H9 (cell line): ENCODE data around the gene ELF5. TPM values are rescaled to one million over a fixed set of nuclear protein-coding genes. Genes with fewer than 3 reads are reported as not detected.

ENCODE experiments used
- DNase-seq: peaks from one replicate; pipeline ENCODE4 v3.0.0-alpha.2; 2017
- H2AFZ ChIP-seq: one replicate; pipeline ENCODE4 v1.6.1; 2013; ENCODE audit warnings: mild to moderate bottlenecking, low read length, control low read depth, moderate library complexity
- H2AK5ac ChIP-seq: 2 replicates; pipeline ENCODE4 v1.6.1; 2013; ENCODE audit warnings: low read length, control low read depth, mixed read lengths; ENCODE audit not compliant: insufficient read length
- H2BK120ac ChIP-seq: one replicate; pipeline ENCODE4 v1.6.1; 2013; ENCODE audit warnings: low read depth, mild to moderate bottlenecking, low read length, control low read depth, inconsistent platforms; ENCODE audit not compliant: poor library complexity, severe bottlenecking
- H2BK12ac ChIP-seq: 2 replicates; pipeline ENCODE4 v1.6.1; 2013; ENCODE audit warnings: low read length, control low read depth, mixed read lengths, low read depth; ENCODE audit not compliant: insufficient read length
- H2BK15ac ChIP-seq: 2 replicates; pipeline ENCODE4 v1.6.1; 2013; ENCODE audit warnings: low read depth, low read length, control low read depth
- H2BK20ac ChIP-seq: one replicate; pipeline ENCODE4 v1.6.1; 2013; ENCODE audit warnings: low read depth, mild to moderate bottlenecking, low read length, control low read depth, inconsistent platforms; ENCODE audit not compliant: poor library complexity, severe bottlenecking
- H2BK5ac ChIP-seq: 2 replicates; pipeline ENCODE4 v1.6.1; 2013; ENCODE audit warnings: low read length, control low read depth, mixed read lengths; ENCODE audit not compliant: insufficient read length
- H3K14ac ChIP-seq: 2 replicates; pipeline ENCODE4 v1.6.1; 2013; ENCODE audit warnings: low read length, control low read depth; ENCODE audit not compliant: insufficient read depth
- H3K18ac ChIP-seq: 2 replicates; pipeline ENCODE4 v1.6.1; 2013; ENCODE audit warnings: low read depth, mild to moderate bottlenecking, mixed read lengths, low read length, control low read depth; ENCODE audit not compliant: insufficient read length
- H3K23ac ChIP-seq: 2 replicates; pipeline ENCODE4 v1.6.1; 2013; ENCODE audit warnings: low read length, control low read depth, mixed read lengths, low read depth; ENCODE audit not compliant: insufficient read length
- H3K23me2 ChIP-seq: 2 replicates; pipeline ENCODE4 v1.6.1; 2013; ENCODE audit warnings: low read depth, mild to moderate bottlenecking, mixed read lengths, low read length, control low read depth; ENCODE audit not compliant: insufficient read length, poor library complexity, severe bottlenecking
- H3K27ac ChIP-seq: 2 replicates; pipeline ENCODE4 v1.5.1; 2013; ENCODE audit warnings: low read length, control low read depth, mixed read lengths, low read depth; ENCODE audit not compliant: insufficient read length
- H3K27me3 ChIP-seq: 2 replicates; pipeline ENCODE4 v1.6.1; 2013; ENCODE audit warnings: low read length, control low read depth, inconsistent platforms; ENCODE audit not compliant: insufficient read depth
- H3K4ac ChIP-seq: 2 replicates; pipeline ENCODE4 v1.6.1; 2013; ENCODE audit warnings: low read depth, mild to moderate bottlenecking, control low read depth, inconsistent platforms, low read length, moderate library complexity
- H3K4me1 ChIP-seq: 2 replicates; pipeline ENCODE4 v1.6.1; 2013; ENCODE audit warnings: low read length, control low read depth, inconsistent platforms; ENCODE audit not compliant: insufficient read depth
- H3K4me2 ChIP-seq: 2 replicates; pipeline ENCODE4 v1.6.1; 2013; ENCODE audit warnings: low read length, control low read depth, mixed read lengths; ENCODE audit not compliant: insufficient read length, insufficient read depth
- H3K56ac ChIP-seq: 2 replicates; pipeline ENCODE4 v1.6.1; 2013; ENCODE audit warnings: low read depth, mild to moderate bottlenecking, mixed read lengths, low read length, control low read depth; ENCODE audit not compliant: insufficient read length
- H3K79me1 ChIP-seq: 2 replicates; pipeline ENCODE4 v1.6.1; 2013; ENCODE audit warnings: low read depth, mild to moderate bottlenecking, moderate library complexity, low read length, control low read depth, inconsistent platforms; ENCODE audit not compliant: insufficient read depth, poor library complexity, severe bottlenecking
- H3K79me2 ChIP-seq: 2 replicates; pipeline ENCODE4 v1.6.1; 2013; ENCODE audit warnings: low read length, control low read depth, inconsistent platforms; ENCODE audit not compliant: insufficient read depth
- H3K9ac ChIP-seq: 2 replicates; pipeline ENCODE4 v1.6.1; 2013; ENCODE audit warnings: low read length, control low read depth, mixed read lengths; ENCODE audit not compliant: insufficient read length; ENCODE audit errors: extremely low read depth
- H3K9me3 ChIP-seq: one replicate; pipeline ENCODE4 v1.6.1; 2013; ENCODE audit warnings: low read depth, low read length, inconsistent platforms; ENCODE audit not compliant: control insufficient read depth
- H3T11ph ChIP-seq: one replicate; pipeline ENCODE4 v1.6.1; 2013; ENCODE audit warnings: mild to moderate bottlenecking, low read length, control low read depth, inconsistent platforms
- H4K20me1 ChIP-seq: one replicate; pipeline ENCODE4 v1.6.1; 2013; ENCODE audit not compliant: control insufficient read depth, insufficient read length, insufficient read depth
- H4K5ac ChIP-seq: 2 replicates; pipeline ENCODE4 v1.6.1; 2013; ENCODE audit warnings: low read depth, mild to moderate bottlenecking, mixed read lengths, low read length, control low read depth; ENCODE audit not compliant: insufficient read length
- H4K8ac ChIP-seq: replicated peaks from 2 replicates; pipeline ENCODE4 v1.6.1; 2013; ENCODE audit warnings: low read length, control low read depth, mixed read lengths, low read depth; ENCODE audit not compliant: insufficient read length
- H4K91ac ChIP-seq: 2 replicates; pipeline ENCODE4 v1.6.1; 2013; ENCODE audit warnings: low read depth, mild to moderate bottlenecking, moderate library complexity, mixed read lengths, low read length, control low read depth; ENCODE audit not compliant: insufficient read length
- H3K27ac Mint-ChIP-seq, 3 experiments: 2 replicates in 2 of 3; 3 replicates in 1 of 3; pipeline ENCODE4 v1.8.0; 2020 to 2021; ENCODE audit warnings: mixed read lengths in 3 of 3, mild to moderate bottlenecking in 1 of 3, moderate library complexity in 1 of 3
- H3K27me3 Mint-ChIP-seq: 2 replicates; pipeline ENCODE4 v1.8.0; 2021; ENCODE audit warnings: low read depth, mild to moderate bottlenecking, moderate library complexity, mixed read lengths
- H3K36me3 Mint-ChIP-seq, 3 experiments: 2 replicates in 2 of 3; 3 replicates in 1 of 3; pipeline ENCODE4 v1.8.0; 2020 to 2021; ENCODE audit warnings: low read depth in 3 of 3, mixed read lengths in 3 of 3; ENCODE audit not compliant: insufficient read depth in 1 of 3
- H3K4me1 Mint-ChIP-seq, 2 experiments: 2 replicates each; pipeline ENCODE4 v1.8.0; 2020; ENCODE audit warnings: mixed read lengths in 2 of 2
- H3K4me3 Mint-ChIP-seq, 2 experiments: 2 replicates in 1 of 2; 3 replicates in 1 of 2; pipeline ENCODE4 v1.8.0; 2020 to 2021; ENCODE audit warnings: mild to moderate bottlenecking in 2 of 2, mixed read lengths in 2 of 2, moderate library complexity in 1 of 2
- H3K9me3 Mint-ChIP-seq, 2 experiments: 2 replicates in 1 of 2; 3 replicates in 1 of 2; pipeline ENCODE4 v1.8.0; 2020; ENCODE audit warnings: mild to moderate bottlenecking in 2 of 2, mixed read lengths in 2 of 2, moderate library complexity in 1 of 2
- WGBS: extraction: QIAGEN DNeasy Blood & Tissue Kit; methylation state at CpG from one replicate; pipeline ENCODE4 v1.1.7; 2013; ENCODE audit warnings: missing lambda C conversion rate, low lambda C conversion rate, mixed read lengths; ENCODE audit not compliant: insufficient read length; ENCODE audit errors: extremely low coverage; 5-methylcytosine and 5-hydroxymethylcytosine counted together
- total RNA-seq: library from RNA; stranded (reverse); gene quantifications from 2 replicates; pipeline ENCODE4 v1.2.1, GENCODE V29; 2021
- TF ChIP-seq, protein P1 (sequence below): fragments of 200-600 bp; sonication (generic); conservative IDR thresholded peaks from 3 replicates; pipeline ENCODE4 v1.8.0; 2021; ENCODE audit warnings: antibody characterized with exemption, mild to moderate bottlenecking

Gene ELF5
- total RNA-seq, 1 experiment from 2014 or later, result not detected

DNA sequence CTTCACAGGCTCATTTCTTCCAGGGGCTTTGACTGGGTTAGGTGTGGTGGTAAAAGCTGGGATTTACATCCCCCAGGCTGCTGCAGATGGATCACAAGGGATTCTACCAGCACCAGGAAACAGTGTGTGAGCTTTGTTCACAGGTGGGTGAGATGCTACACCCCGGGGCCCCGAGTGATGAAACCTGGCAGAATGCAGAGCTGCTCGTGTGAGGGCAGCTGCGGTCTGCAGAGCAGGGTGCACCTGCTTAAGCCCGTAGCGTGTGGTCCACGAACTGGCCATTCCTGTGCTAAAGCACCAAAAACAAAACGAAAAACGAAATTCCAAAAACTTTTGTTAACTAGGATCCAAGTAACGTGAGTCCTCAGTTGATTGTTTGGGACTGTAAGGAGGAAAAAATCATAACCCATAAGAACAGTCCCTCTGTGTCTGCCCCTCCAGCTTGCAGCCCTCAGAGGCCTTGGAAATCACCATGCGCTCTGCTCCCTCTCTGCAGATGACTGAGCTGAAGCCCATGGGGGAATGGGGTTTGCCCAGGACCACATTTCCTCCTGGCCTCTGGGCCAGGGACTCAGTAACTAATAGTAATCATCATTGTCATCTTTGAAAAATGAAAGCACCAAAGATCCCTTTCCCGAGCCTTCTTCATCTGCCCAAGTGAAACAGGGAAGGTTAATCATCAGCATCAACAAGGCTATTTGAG, 24.6 kb downstream of the ELF5 start:
- H3K56ac ChIP-seq, result no peak overlapping the region
- Mint-ChIP-seq H3K4me1 (peaks cover 4 to 9% of the 10 kb centered on the region in 2 experiments), H3K27ac (no peak overlapping the region), H3K27me3 (peaks cover 4% of the 10 kb centered on the region), H3K9me3 (no peaks in the 10 kb centered on the region), H3K36me3 (no peaks in the 10 kb centered on the region), H3K4me3 (no peak overlapping the region)
- no peak overlapping the region for H3K27ac ChIP-seq
- H3K14ac ChIP-seq, result no peak overlapping the region
- no peak overlapping the region for H3K9ac ChIP-seq
- no peaks in the 10 kb centered on the region for H3K79me1 ChIP-seq
- no peak overlapping the region for H2BK15ac ChIP-seq
- H3K4me2 ChIP-seq, result no peak overlapping the region
- no peak overlapping the region for H3K18ac ChIP-seq
- H3K4ac ChIP-seq, result no peak overlapping the region
- no peak overlapping the region for H2BK5ac ChIP-seq
- H2BK20ac ChIP-seq, result no peak overlapping the region
- no peaks in the 10 kb centered on the region for H4K20me1 ChIP-seq
- H3K79me2 ChIP-seq, result no peaks in the 10 kb centered on the region
- no peak overlapping the region for H2AFZ ChIP-seq
- no CpG with 5 or more reads among the region's 12 CpGs for WGBS
- no peak for DNase-seq
- H3K23me2 ChIP-seq, result no peaks in the 10 kb centered on the region
- H3K9me3 ChIP-seq, result no peaks in the 10 kb centered on the region
- H2BK12ac ChIP-seq, result no peak overlapping the region
- no peak overlapping the region for H2AK5ac ChIP-seq
- TF ChIP-seq, protein P1, sequence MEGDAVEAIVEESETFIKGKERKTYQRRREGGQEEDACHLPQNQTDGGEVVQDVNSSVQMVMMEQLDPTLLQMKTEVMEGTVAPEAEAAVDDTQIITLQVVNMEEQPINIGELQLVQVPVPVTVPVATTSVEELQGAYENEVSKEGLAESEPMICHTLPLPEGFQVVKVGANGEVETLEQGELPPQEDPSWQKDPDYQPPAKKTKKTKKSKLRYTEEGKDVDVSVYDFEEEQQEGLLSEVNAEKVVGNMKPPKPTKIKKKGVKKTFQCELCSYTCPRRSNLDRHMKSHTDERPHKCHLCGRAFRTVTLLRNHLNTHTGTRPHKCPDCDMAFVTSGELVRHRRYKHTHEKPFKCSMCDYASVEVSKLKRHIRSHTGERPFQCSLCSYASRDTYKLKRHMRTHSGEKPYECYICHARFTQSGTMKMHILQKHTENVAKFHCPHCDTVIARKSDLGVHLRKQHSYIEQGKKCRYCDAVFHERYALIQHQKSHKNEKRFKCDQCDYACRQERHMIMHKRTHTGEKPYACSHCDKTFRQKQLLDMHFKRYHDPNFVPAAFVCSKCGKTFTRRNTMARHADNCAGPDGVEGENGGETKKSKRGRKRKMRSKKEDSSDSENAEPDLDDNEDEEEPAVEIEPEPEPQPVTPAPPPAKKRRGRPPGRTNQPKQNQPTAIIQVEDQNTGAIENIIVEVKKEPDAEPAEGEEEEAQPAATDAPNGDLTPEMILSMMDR, result no peak
- no peak overlapping the region for H4K8ac ChIP-seq
- H3K23ac ChIP-seq, result no peak overlapping the region
- H4K91ac ChIP-seq, result no peak overlapping the region
- H3T11ph ChIP-seq, result no peak overlapping the region
- H3K27me3 ChIP-seq, result no peaks in the 10 kb centered on the region
- no peak overlapping the region for H4K5ac ChIP-seq
- H2BK120ac ChIP-seq, result no peak overlapping the region
- H3K4me1 ChIP-seq, result no peaks in the 10 kb centered on the region
